HL-60 (cell line): Measurements from ENCODE around the gene CPPED1.

ENCODE experiments used
- GABPA ChIP-seq: IDR thresholded peaks from 2 replicates; pipeline ENCODE4 v1.6.1; 2012; ENCODE audit warnings: low read depth
- POLR2AphosphoS5 ChIP-seq: IDR thresholded peaks from 2 replicates; pipeline ENCODE4 v1.6.1; 2012; ENCODE audit warnings: low read depth
- SPI1 ChIP-seq: IDR thresholded peaks from 2 replicates; pipeline ENCODE4 v1.6.1; 2012; ENCODE audit warnings: low read depth, mild to moderate bottlenecking, borderline replicate concordance
- TF ChIP-seq, protein P1 (sequence below): IDR thresholded peaks from one replicate; pipeline ENCODE4 v1.5.1; 2011; ENCODE audit warnings: low read length, control low read depth, inconsistent platforms; ENCODE audit not compliant: insufficient read depth
- TF ChIP-seq, protein P2 (sequence below): IDR thresholded peaks from 2 replicates; pipeline ENCODE4 v1.6.1; 2012; ENCODE audit warnings: low read depth; ENCODE audit not compliant: insufficient replicate concordance

DNA sequence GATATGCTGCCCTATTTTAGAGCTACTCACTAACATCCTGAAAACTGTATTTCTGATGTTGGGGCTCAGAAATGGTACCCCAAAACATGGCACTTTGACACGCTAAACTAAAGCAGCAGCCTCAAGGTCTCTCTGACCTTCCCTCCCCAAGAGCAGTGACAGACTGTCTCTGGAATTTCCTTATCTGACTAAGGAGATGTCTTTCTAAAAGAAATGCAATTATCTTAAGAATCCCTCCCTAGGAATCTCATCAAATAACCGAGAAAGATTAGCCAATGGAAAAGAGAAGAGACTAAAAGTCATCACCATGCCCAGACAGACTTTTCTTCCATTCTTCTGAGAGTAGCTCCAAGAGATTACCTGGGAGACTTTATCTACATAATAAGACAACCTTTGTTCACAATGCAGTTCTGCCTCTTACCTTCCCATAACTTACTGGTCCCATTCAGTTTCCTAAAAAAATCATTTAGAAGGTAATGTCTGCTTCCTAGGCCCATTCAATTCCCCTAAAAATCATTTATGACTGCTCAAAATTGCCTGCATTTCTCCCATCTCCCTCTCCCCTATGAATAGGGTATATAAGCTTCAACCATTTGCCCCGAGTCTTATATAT lies 123.9 kb downstream of the CPPED1 start:
- TF ChIP-seq, protein P1, sequence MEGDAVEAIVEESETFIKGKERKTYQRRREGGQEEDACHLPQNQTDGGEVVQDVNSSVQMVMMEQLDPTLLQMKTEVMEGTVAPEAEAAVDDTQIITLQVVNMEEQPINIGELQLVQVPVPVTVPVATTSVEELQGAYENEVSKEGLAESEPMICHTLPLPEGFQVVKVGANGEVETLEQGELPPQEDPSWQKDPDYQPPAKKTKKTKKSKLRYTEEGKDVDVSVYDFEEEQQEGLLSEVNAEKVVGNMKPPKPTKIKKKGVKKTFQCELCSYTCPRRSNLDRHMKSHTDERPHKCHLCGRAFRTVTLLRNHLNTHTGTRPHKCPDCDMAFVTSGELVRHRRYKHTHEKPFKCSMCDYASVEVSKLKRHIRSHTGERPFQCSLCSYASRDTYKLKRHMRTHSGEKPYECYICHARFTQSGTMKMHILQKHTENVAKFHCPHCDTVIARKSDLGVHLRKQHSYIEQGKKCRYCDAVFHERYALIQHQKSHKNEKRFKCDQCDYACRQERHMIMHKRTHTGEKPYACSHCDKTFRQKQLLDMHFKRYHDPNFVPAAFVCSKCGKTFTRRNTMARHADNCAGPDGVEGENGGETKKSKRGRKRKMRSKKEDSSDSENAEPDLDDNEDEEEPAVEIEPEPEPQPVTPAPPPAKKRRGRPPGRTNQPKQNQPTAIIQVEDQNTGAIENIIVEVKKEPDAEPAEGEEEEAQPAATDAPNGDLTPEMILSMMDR: no peak
- TF ChIP-seq GABPA (no peak), POLR2AphosphoS5 (no peak), SPI1 (no peak)
- TF ChIP-seq, protein P2, sequence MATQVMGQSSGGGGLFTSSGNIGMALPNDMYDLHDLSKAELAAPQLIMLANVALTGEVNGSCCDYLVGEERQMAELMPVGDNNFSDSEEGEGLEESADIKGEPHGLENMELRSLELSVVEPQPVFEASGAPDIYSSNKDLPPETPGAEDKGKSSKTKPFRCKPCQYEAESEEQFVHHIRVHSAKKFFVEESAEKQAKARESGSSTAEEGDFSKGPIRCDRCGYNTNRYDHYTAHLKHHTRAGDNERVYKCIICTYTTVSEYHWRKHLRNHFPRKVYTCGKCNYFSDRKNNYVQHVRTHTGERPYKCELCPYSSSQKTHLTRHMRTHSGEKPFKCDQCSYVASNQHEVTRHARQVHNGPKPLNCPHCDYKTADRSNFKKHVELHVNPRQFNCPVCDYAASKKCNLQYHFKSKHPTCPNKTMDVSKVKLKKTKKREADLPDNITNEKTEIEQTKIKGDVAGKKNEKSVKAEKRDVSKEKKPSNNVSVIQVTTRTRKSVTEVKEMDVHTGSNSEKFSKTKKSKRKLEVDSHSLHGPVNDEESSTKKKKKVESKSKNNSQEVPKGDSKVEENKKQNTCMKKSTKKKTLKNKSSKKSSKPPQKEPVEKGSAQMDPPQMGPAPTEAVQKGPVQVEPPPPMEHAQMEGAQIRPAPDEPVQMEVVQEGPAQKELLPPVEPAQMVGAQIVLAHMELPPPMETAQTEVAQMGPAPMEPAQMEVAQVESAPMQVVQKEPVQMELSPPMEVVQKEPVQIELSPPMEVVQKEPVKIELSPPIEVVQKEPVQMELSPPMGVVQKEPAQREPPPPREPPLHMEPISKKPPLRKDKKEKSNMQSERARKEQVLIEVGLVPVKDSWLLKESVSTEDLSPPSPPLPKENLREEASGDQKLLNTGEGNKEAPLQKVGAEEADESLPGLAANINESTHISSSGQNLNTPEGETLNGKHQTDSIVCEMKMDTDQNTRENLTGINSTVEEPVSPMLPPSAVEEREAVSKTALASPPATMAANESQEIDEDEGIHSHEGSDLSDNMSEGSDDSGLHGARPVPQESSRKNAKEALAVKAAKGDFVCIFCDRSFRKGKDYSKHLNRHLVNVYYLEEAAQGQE: no peak
